GM10248 (cell line): ENCODE results near the gene FOXO1.

ENCODE experiments used
- CTCF ChIA-PET: fragments of 300-600 bp; sonication (Branson Sonifier 250); formaldehyde crosslinking; extraction: SDS; loops from one replicate; lab custom pipeline; 2021; ENCODE audit warnings: antibody characterized with exemption; lab: Yijun Ruan, JAX
- POLR2A ChIA-PET: fragments of 350-650 bp; sonication (Branson Sonifier 250); formaldehyde crosslinking; extraction: SDS; loops from one replicate; lab custom pipeline; 2020; ENCODE audit warnings: antibody characterized with exemption; lab: Yijun Ruan, JAX
- DNase-seq: peaks from one replicate; pipeline ENCODE4 v3.0.0; 2012; ENCODE audit errors: extremely low spot score
- CTCF ChIP-seq: IDR thresholded peaks from 2 replicates; pipeline ENCODE4 v1.5.1; 2012; ENCODE audit warnings: mild to moderate bottlenecking, low read depth; ENCODE audit errors: extremely low read depth, missing control alignments, control extremely low read depth

The FOXO1 gene

GRCh38 chr13:40508767-40509342, 157.6 kb downstream of the FOXO1 start:
- ChIA-PET POLR2A (no interaction called here), CTCF (interaction anchor here (1.1 to 1.9 kb wide), 3 partner anchors 45 to 95 kb away, joined by 3 to 4 read pairs (median 3); no protein-coding TSS in a partner anchor)
- no peak for TF ChIP-seq CTCF
- no peak for DNase-seq

- CTCF ChIA-PET: interaction anchor here (1.5 to 1.9 kb wide), 2 partner anchors 44 to 56 kb away, joined by 3 to 4 read pairs; no protein-coding TSS in a partner anchor
- DNase-seq: no peak
- POLR2A ChIA-PET: no interaction called here
These were observed 158.3 kb downstream of the FOXO1 start for GRCh38 chr13:40508127-40508526.

GRCh38 chr13:40506592-40507446, 159.6 kb downstream of the FOXO1 start:
- DNase-seq: no peak
- TF ChIP-seq CTCF: no peak
- ChIA-PET CTCF (no interaction called here), POLR2A (no interaction called here)

More at GRCh38 chr13:40508127-40508526, 158.3 kb downstream of the FOXO1 start:
- TF ChIP-seq CTCF: no peak
